Stimulated activated naive CD8-positive, alpha-beta T cell treated with anti-CD3 and anti-CD28 coated beads, Interleukin-15, Interleukin-2, amounts not matched to agents 100 ng/mL and 50 ng/mL, for 24 hours (primary cell): Measurements from ENCODE around the gene ARSB.

ENCODE experiments used
- H3K27ac Mint-ChIP-seq: one replicate; pipeline ENCODE4 v1.8.0; 2021; ENCODE audit warnings: mild to moderate bottlenecking, mixed read lengths
- H3K27me3 Mint-ChIP-seq: one replicate; pipeline ENCODE4 v1.8.0; 2021; ENCODE audit warnings: mixed read lengths
- H3K36me3 Mint-ChIP-seq: one replicate; pipeline ENCODE4 v1.8.0; 2021; ENCODE audit warnings: low read depth, mixed read lengths
- H3K4me1 Mint-ChIP-seq: one replicate; pipeline ENCODE4 v1.8.0; 2021; ENCODE audit warnings: low read depth, mixed read lengths
- H3K4me3 Mint-ChIP-seq: one replicate; pipeline ENCODE4 v1.8.0; 2021; ENCODE audit warnings: mild to moderate bottlenecking, mixed read lengths
- H3K9me3 Mint-ChIP-seq: one replicate; pipeline ENCODE4 v1.8.0; 2021; ENCODE audit warnings: mixed read lengths

Gene ARSB

GRCh38 chr5:78830528-78831046 lies 154.5 kb downstream of the ARSB start:
- Mint-ChIP-seq H3K36me3 (peaks cover 22% of the 10 kb centered on the region), H3K4me1 (peaks cover 3% of the 10 kb centered on the region), H3K9me3 (no peaks in the 10 kb centered on the region), H3K27me3 (no peaks in the 10 kb centered on the region), H3K27ac (no peak overlapping the region), H3K4me3 (no peak overlapping the region)

- peaks cover 3% of the 10 kb centered on the region for H3K4me1 Mint-ChIP-seq
- no peaks in the 10 kb centered on the region for H3K9me3 Mint-ChIP-seq
- H3K27ac Mint-ChIP-seq = no peak overlapping the region
- no peaks in the 10 kb centered on the region for H3K27me3 Mint-ChIP-seq
- no peak overlapping the region for H3K4me3 Mint-ChIP-seq
- H3K36me3 Mint-ChIP-seq = peaks cover 16% of the 10 kb centered on the region
Observed at GRCh38 chr5:78829811-78830527, 155.1 kb downstream of the ARSB start.

DNA sequence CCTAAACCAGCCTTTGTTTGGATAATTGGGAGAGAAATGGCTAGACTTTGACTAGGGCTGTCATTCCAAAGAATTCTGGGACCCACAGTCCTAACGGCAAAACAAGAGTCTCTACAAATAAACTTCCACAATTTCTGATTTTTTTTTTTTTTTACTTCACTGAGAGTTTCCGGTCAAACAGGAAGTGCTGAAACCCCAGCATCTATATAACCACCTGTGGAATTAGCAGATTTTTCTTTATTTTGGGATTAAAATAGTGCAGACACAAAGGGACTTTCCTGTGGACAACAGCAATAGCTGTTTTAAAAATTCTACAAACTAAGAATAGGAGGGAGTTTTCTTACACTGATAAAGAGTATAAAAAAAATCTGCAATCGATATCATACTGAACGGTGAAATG lies 157.4 kb downstream of the ARSB start:
- no peaks in the 10 kb centered on the region for H3K9me3 Mint-ChIP-seq
- H3K4me3 Mint-ChIP-seq = no peak overlapping the region
- H3K27me3 Mint-ChIP-seq = no peaks in the 10 kb centered on the region
- no peak overlapping the region for H3K27ac Mint-ChIP-seq
- H3K36me3 Mint-ChIP-seq = peaks cover 20% of the 10 kb centered on the region
- peaks cover 3% of the 10 kb centered on the region for H3K4me1 Mint-ChIP-seq

GRCh38 chr5:78824831-78825281 lies 160.3 kb downstream of the ARSB start:
- Mint-ChIP-seq H3K9me3 (no peaks in the 10 kb centered on the region), H3K27me3 (no peaks in the 10 kb centered on the region), H3K36me3 (peaks cover 21% of the 10 kb centered on the region), H3K27ac (no peak overlapping the region), H3K4me1 (peaks cover 3% of the 10 kb centered on the region), H3K4me3 (no peak overlapping the region)

DNA sequence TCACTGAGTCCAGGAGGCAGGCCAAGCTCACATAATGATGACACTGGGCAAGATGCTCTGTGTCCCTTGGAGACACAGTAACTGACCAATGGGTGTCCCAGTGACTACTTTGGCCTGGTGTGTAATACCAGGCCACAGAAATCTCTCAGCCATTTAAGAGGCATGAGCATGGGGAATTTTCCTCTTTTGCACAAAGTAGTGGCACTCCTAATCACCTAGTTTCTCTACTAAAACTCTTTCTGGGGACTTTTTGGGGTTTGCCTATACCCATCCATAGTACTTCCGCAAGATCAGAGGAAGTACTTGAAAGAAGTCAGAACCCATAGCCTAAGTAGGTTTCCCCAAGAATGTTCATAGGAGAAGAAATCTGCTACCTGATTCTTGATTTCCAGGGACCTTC lies 161.9 kb downstream of the ARSB start:
- no peak overlapping the region for H3K4me3 Mint-ChIP-seq
- H3K9me3 Mint-ChIP-seq = no peaks in the 10 kb centered on the region
- peaks cover 21% of the 10 kb centered on the region for H3K36me3 Mint-ChIP-seq
- no peak overlapping the region for H3K27ac Mint-ChIP-seq
- peaks cover 3% of the 10 kb centered on the region for H3K4me1 Mint-ChIP-seq
- no peaks in the 10 kb centered on the region for H3K27me3 Mint-ChIP-seq

- H3K27me3 Mint-ChIP-seq = no peaks in the 10 kb centered on the region
- H3K4me1 Mint-ChIP-seq = peaks cover 2% of the 10 kb centered on the region
- no peaks in the 10 kb centered on the region for H3K9me3 Mint-ChIP-seq
- peaks cover 27% of the 10 kb centered on the region for H3K36me3 Mint-ChIP-seq
- H3K4me3 Mint-ChIP-seq = no peak overlapping the region
- H3K27ac Mint-ChIP-seq = no peak overlapping the region
Observed at GRCh38 chr5:78821536-78822021, 163.5 kb downstream of the ARSB start.

DNA sequence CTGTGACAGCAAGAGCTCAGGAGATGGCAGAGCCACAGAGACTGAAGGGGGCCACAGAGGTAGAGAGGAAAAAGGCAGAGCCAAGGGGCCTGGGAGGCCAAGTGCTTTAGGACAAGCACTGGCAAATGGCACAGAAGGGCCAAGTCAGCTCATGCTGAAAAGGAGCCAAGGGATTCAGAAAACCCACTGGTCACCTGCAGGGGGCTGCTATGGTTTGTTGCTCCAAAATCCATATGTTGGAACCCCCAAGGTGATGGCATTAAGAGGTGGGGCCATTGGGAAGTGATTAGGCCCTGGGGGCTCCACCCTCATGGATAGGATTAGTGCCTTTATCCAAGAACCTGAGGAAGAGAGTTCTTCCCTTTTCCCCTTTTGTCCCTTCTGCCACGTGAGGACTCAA lies 165.4 kb downstream of the ARSB start:
- Mint-ChIP-seq H3K36me3 (peaks cover 32% of the 10 kb centered on the region), H3K27me3 (no peaks in the 10 kb centered on the region)

DNA sequence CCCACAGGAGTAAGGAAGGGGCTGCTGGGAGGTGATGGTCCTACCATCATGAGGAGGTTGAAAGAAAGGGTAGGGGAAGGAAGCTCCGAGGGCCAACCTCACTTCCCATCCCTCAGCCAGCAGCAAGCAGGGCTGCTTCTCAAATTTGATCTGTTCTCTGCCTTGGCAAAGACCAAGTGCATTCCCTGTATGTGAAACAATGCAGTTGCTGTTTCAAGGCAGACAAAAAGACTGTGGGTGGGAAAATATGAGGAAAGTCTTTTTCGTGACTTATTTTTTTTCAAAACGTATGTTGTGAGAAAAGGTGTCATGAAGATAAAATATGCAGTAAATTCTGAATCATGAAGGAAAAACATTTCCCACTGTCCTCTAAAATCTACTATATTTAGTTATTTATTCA lies 165.9 kb downstream of the ARSB start:
- Mint-ChIP-seq H3K4me1 (no peaks in the 10 kb centered on the region), H3K36me3 (peaks cover 38% of the 10 kb centered on the region), H3K27ac (no peak overlapping the region), H3K27me3 (no peaks in the 10 kb centered on the region), H3K9me3 (no peaks in the 10 kb centered on the region), H3K4me3 (no peak overlapping the region)

More for the DNA sequence above, 165.4 kb downstream of the ARSB start:
- no peaks in the 10 kb centered on the region for H3K4me1 Mint-ChIP-seq
- H3K9me3 Mint-ChIP-seq = no peaks in the 10 kb centered on the region
- no peak overlapping the region for H3K27ac Mint-ChIP-seq
- H3K4me3 Mint-ChIP-seq = no peak overlapping the region

DNA sequence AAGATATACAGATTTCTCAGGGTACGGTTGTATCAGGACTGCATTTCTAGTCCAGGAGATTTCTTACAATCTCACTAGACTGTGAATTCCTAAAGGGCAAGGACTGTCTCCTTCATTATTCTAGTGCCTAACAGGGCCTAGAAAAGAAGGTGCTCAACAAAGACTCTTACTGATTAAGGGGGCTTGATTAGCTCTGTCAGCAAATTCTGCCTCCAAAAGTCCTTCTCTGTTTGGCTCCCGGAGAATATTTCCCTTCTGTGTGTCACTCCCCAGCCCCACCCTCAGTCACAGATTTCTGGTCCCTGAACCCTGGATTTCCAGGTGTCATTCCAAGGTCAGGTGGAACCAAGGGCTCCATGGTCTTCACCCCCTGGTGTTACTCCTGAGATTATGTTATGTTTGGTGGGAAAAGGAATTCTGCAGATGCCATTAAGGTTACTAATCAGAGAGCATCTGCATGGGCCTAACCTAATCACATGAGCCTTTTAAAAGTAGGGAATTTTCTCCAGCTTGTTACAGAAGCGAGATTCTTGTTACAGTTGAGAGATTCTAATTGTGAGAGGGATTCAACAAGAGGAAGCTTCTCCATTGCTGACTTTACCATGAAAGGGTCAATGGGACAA lies 168.9 kb downstream of the ARSB start:
- no peaks in the 10 kb centered on the region for H3K4me1 Mint-ChIP-seq
- H3K27me3 Mint-ChIP-seq = no peaks in the 10 kb centered on the region
- H3K9me3 Mint-ChIP-seq = no peaks in the 10 kb centered on the region
- no peak overlapping the region for H3K27ac Mint-ChIP-seq
- no peak overlapping the region for H3K4me3 Mint-ChIP-seq
- H3K36me3 Mint-ChIP-seq = peaks cover 24% of the 10 kb centered on the region

DNA sequence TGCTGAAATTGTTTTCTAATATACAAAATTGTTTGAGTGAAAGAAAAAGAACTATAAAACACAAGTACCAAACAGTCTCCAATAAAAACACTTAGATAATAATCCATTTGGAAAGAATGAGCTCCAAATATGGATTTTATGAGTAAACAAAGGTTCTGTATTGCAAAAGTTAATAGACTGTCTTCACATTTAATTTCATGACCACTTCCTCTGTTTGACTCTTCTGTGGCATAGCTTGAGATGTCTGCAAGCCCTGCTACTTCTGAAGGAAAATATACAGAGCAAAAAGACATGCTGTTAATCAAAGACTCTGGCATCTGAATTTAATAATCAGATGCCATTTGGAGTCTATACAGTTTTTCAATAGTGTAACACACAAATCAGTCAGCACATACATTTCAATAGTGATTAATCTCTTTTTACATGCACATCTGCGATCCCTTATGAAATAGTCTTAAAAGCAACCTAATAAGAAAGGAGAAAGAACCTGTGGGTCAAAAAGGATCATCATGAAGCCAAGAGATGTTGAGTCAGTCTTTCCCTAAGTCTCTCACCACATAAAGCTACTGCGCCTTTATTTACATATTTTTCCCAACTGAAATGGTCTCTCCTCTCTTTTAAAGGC lies 171.1 kb downstream of the ARSB start:
- Mint-ChIP-seq H3K4me1 (no peaks in the 10 kb centered on the region), H3K27me3 (no peaks in the 10 kb centered on the region), H3K9me3 (no peaks in the 10 kb centered on the region), H3K27ac (no peak overlapping the region), H3K4me3 (no peak overlapping the region), H3K36me3 (peaks cover 18% of the 10 kb centered on the region)

GRCh38 chr5:78813286-78813685 lies 171.8 kb downstream of the ARSB start:
- Mint-ChIP-seq H3K4me3 (no peak overlapping the region), H3K27me3 (no peaks in the 10 kb centered on the region), H3K4me1 (no peaks in the 10 kb centered on the region), H3K9me3 (no peaks in the 10 kb centered on the region), H3K27ac (no peak overlapping the region), H3K36me3 (peaks cover 18% of the 10 kb centered on the region)

DNA sequence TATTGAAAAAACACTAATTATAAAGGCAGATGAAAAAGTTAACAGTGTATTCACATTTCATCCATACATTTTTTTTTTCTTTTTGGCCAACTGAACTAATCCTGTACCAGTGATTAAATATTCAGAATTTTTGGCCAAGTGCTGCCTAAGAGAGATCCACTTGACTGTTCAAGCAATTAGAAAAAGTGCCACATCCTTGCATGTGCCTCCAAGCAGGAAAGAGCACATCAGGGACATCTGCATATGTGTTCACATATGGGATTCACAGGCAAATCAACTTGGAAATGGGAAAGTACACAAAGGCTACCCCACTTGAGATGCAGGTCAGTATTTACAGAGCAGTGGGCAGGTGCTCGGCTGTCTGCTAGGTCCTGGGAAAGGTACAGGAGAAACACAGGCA lies 173.2 kb downstream of the ARSB start:
- H3K27me3 Mint-ChIP-seq = no peaks in the 10 kb centered on the region
- no peaks in the 10 kb centered on the region for H3K9me3 Mint-ChIP-seq
- H3K4me1 Mint-ChIP-seq = no peaks in the 10 kb centered on the region
- H3K36me3 Mint-ChIP-seq = peaks cover 16% of the 10 kb centered on the region
- no peak overlapping the region for H3K4me3 Mint-ChIP-seq
- peak overlapping the region; percentile 26 for H3K27ac Mint-ChIP-seq

DNA sequence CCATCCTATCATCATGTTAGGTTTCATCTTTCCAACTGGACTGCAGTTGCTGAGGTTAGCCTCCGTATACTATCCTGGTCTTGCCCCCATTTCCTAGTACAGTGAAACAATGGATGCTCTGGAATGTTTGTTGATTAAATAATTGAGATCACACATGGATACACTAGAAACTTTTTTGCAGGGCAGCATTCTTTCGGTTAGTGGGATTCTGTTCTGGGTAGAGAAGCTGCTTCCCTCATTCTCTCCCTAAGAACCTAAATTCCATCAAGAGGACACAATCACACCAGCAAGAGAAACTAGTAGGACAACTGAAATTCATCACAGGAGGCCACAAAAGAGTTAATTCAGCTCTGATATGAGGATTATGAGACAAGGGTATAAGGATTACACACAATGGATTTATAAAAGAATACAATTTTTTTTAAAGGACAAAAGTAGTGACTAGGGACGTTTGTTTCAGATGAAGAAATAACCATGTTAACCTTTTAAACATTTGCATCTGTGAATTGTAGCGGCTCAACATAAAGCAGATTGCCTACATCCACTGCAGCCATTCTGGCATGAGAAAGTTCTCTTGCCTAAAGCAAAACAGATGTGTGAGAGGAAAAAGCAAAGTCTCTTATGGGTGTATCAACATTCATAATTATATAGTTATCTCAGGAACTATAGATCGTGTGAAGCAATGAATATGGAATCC lies 173.8 kb downstream of the ARSB start:
- Mint-ChIP-seq H3K9me3 (no peaks in the 10 kb centered on the region), H3K36me3 (peaks cover 15% of the 10 kb centered on the region), H3K27me3 (no peaks in the 10 kb centered on the region)

GRCh38 chr5:78810098-78810920 lies 174.8 kb downstream of the ARSB start:
- no peak overlapping the region for H3K27ac Mint-ChIP-seq
- H3K4me1 Mint-ChIP-seq = no peaks in the 10 kb centered on the region
- no peaks in the 10 kb centered on the region for H3K27me3 Mint-ChIP-seq
- no peaks in the 10 kb centered on the region for H3K9me3 Mint-ChIP-seq
- H3K36me3 Mint-ChIP-seq = peaks cover 12% of the 10 kb centered on the region
- no peak overlapping the region for H3K4me3 Mint-ChIP-seq

More for the DNA sequence above, 173.8 kb downstream of the ARSB start:
- H3K27ac Mint-ChIP-seq = no peak overlapping the region
- no peaks in the 10 kb centered on the region for H3K4me1 Mint-ChIP-seq
- no peak overlapping the region for H3K4me3 Mint-ChIP-seq
